MCF 10A (cell line): ENCODE data around the gene TUBGCP5. TPM values are rescaled to one million over a fixed set of nuclear protein-coding genes. Genes with fewer than 3 reads are reported as not detected.
"Not testable (repeated sequence)": the region's sequence is repeated elsewhere in the genome, so short reads cannot be mapped to it uniquely, and the experiment has no call there.

Experiments
- Bru-seq: library from RNA; stranded (reverse); fragments of 400-500 nt; gene quantifications from one replicate; lab custom pipeline; 2021; lab: Mats Ljungman, UMichigan
- BruChase-seq, 2 experiments: library from RNA; stranded (reverse); fragments of 400-500 nt; gene quantifications; one replicate each; lab custom pipeline; 2021; lab: Mats Ljungman, UMichigan
- BruUV-seq: library from RNA; stranded (reverse); fragments of 400-500 nt; replicated peaks from 2 replicates; lab custom pipeline; 2021; lab: Mats Ljungman, UMichigan
- CTCF ChIA-PET: fragments of 300-600 bp; sonication (Branson Sonifier 250); formaldehyde crosslinking; extraction: SDS; loops from one replicate; lab custom pipeline; 2021; ENCODE audit warnings: antibody characterized with exemption, inconsistent platforms; lab: Yijun Ruan, JAX
- POLR2A ChIA-PET: fragments of 300-600, 350-650 bp; sonication (Branson Sonifier 250); formaldehyde crosslinking; extraction: SDS; loops from one replicate; lab custom pipeline; 2020; ENCODE audit warnings: antibody characterized with exemption, inconsistent platforms; lab: Yijun Ruan, JAX
- DNase-seq: peaks from one replicate; pipeline ENCODE4 v3.0.0-alpha.2; 2018; ENCODE audit not compliant: unreplicated experiment
- H3K27ac Mint-ChIP-seq: one replicate; pipeline ENCODE4 v1.8.0; 2022; ENCODE audit warnings: mild to moderate bottlenecking, low read depth, mixed read lengths; ENCODE audit not compliant: unreplicated experiment
- H3K27me3 Mint-ChIP-seq: one replicate; pipeline ENCODE4 v1.8.0; 2022; ENCODE audit warnings: mixed read lengths; ENCODE audit not compliant: insufficient read depth, unreplicated experiment
- H3K36me3 Mint-ChIP-seq: one replicate; pipeline ENCODE4 v1.8.0; 2022; ENCODE audit warnings: mild to moderate bottlenecking, moderate library complexity, mixed read lengths; ENCODE audit not compliant: insufficient read depth, unreplicated experiment
- H3K4me1 Mint-ChIP-seq: one replicate; pipeline ENCODE4 v1.8.0; 2022; ENCODE audit warnings: mixed read lengths; ENCODE audit not compliant: insufficient read depth, unreplicated experiment
- H3K4me3 Mint-ChIP-seq: one replicate; pipeline ENCODE4 v1.8.0; 2022; ENCODE audit warnings: mild to moderate bottlenecking, moderate library complexity, mixed read lengths; ENCODE audit not compliant: unreplicated experiment
- H3K9me3 Mint-ChIP-seq: one replicate; pipeline ENCODE4 v1.8.0; 2022; ENCODE audit warnings: mixed read lengths; ENCODE audit not compliant: unreplicated experiment
- CTCF ChIP-seq: fragments of 200-600 bp; IDR thresholded peaks from one replicate; pipeline ENCODE4 v1.8.0; 2022; ENCODE audit warnings: antibody characterized with exemption, mild to moderate bottlenecking; ENCODE audit not compliant: unreplicated experiment
- intact Hi-C: fragments of 100-400 bp; cut with micrococcal nuclease; formaldehyde crosslinking; loops from 2 replicates; pipeline ENCODE4 v1.14.1; 2022
- long read RNA-seq: library from polyadenylated mRNA; stranded (forward); transcript quantifications from one replicate; pipeline ENCODE4 v2.0.0, GENCODE V29; 2022
- total RNA-seq: library from RNA; stranded (reverse); gene quantifications from 2 replicates; pipeline ENCODE4 v1.2.3, GENCODE V29; 2022

TUBGCP5 gene
- total RNA-seq = 15.7 and 18.2 TPM in 2 replicates
- Bru-seq, nascent RNA = percentile 71 among the genes with signal in this experiment
- percentile 71 among the genes with signal in this experiment for BruChase-seq, experiment 1, labeled RNA remaining after a 6-hour chase
- BruChase-seq, experiment 2, labeled RNA remaining after a 2-hour chase = percentile 70 among the genes with signal in this experiment
- long read RNA-seq, transcript TUBGCP5-205 (23 exons, 3,849 nt) = major isoform, 19 of 36 reads
- long read RNA-seq, partial matches to known transcripts = 4 of 36 reads
- long read RNA-seq, other reads (novel, unspliced or antisense) = 13 of 36 reads

- Mint-ChIP-seq H3K36me3 (peaks cover 17% of the 10 kb centered on the region), H3K4me1 (peaks cover 6% of the 10 kb centered on the region), H3K27ac (peak within 1 kb of the TSS; percentile 78), H3K27me3 (no peaks in the 10 kb centered on the region), H3K9me3 (no peaks in the 10 kb centered on the region), H3K4me3 (peak within 1 kb of the TSS; percentile 77)
- POLR2A ChIA-PET = interaction anchor here (0.7 to 1.8 kb wide), 15 partner anchors 9 to 431 kb away, joined by 3 to 19 read pairs (median 4); partner anchors contain the start of gene CYFIP1
- BruUV-seq = no TSS peak
- DNase-seq = peak; percentile 95
- intact Hi-C loops = loop anchor here (5.0 kb wide), 1 partner anchor 428 kb away; no protein-coding TSS in a partner anchor
- CTCF ChIA-PET = interaction anchor here (0.5 to 5.7 kb wide), 13 partner anchors 9 to 1820 kb away, joined by 3 to 36 read pairs (median 4); no protein-coding TSS in a partner anchor
- no peak for TF ChIP-seq CTCF
Measured at GRCh38 chr15:23039143-23039916, at the start of gene TUBGCP5. Gene TUBGCP5, minus strand, starts transcription at chr15:23039569. Its CDS starts 26 bp downstream, at chr15:23039543.

GRCh38 chr15:23083115-23083514, 43.7 kb upstream of the TUBGCP5 start:
- no TSS peak for BruUV-seq
- Mint-ChIP-seq H3K27ac (no peak overlapping the region), H3K36me3 (no peaks in the 10 kb centered on the region), H3K9me3 (no peaks in the 10 kb centered on the region), H3K27me3 (peaks cover 28% of the 10 kb centered on the region), H3K4me3 (no peak overlapping the region), H3K4me1 (no peaks in the 10 kb centered on the region)
- ChIA-PET POLR2A (no interaction called here), CTCF (no interaction called here)
- DNase-seq = no peak
- intact Hi-C loops = no loop called here
- TF ChIP-seq CTCF = no peak

GRCh38 chr15:23081996-23082737, 42.8 kb upstream of the TUBGCP5 start:
- CTCF ChIA-PET, BruUV-seq, intact Hi-C loops, H3K36me3 Mint-ChIP-seq, DNase-seq, H3K4me1 Mint-ChIP-seq, POLR2A ChIA-PET, H3K27ac Mint-ChIP-seq, H3K9me3 Mint-ChIP-seq, H3K4me3 Mint-ChIP-seq: not testable (repeated sequence)
- peaks cover 25% of the 10 kb centered on the region for H3K27me3 Mint-ChIP-seq

- H3K36me3 Mint-ChIP-seq = no peaks in the 10 kb centered on the region
- H3K4me3 Mint-ChIP-seq = no peak overlapping the region
- no peaks in the 10 kb centered on the region for H3K4me1 Mint-ChIP-seq
- H3K27me3 Mint-ChIP-seq = peaks cover 16% of the 10 kb centered on the region
- POLR2A ChIA-PET = no interaction called here
- TF ChIP-seq CTCF = no peak
- no TSS peak for BruUV-seq
- H3K9me3 Mint-ChIP-seq = no peaks in the 10 kb centered on the region
- H3K27ac Mint-ChIP-seq = no peak overlapping the region
- intact Hi-C loops = no loop called here
- no peak for DNase-seq
- CTCF ChIA-PET = no interaction called here
Measured at GRCh38 chr15:23081271-23081670, 41.9 kb upstream of the TUBGCP5 start.
